Measurements from ENCODE around the gene KPNA5.

The KPNA5 gene

DNA sequence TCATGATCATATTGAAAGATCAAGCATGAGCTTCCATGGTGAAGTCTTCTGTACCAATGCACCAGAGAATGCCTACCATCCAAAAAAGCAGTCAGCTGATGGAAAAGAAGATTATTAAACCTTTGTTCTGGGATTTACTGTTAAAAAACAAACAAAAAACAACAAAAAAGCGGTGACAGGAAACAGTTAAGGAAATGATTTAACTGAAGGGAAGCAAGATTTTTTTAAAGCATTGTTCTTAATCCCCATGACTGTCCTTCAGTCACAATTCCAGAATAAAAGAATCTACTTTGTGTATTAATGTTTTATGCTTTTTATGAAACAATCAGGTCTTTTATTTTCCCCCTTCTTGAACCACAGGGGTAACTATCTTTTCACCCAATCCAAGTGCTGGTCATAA lies 60.6 kb downstream of the KPNA5 start:
- H3K4me3 ChIP-seq (ENCODE audit: low read depth, low read length) = no peak overlapping the region
- TF ChIP-seq CTCF (conservative IDR thresholded peaks at IDR 0.05; ENCODE audit: low read depth, low read length) = no peak
- no peak for DNase-seq (ENCODE audit: low read depth)

GRCh38 chr6:116745176-116745575 lies 64.2 kb downstream of the KPNA5 start:
- no peak for TF ChIP-seq CTCF (conservative IDR thresholded peaks at IDR 0.05; ENCODE audit: low read depth, low read length)
- no peak for DNase-seq (ENCODE audit: low read depth)
- H3K4me3 ChIP-seq (ENCODE audit: low read depth, low read length) = no peak overlapping the region

GRCh38 chr6:116761779-116762178 lies 80.8 kb downstream of the KPNA5 start:
- H3K4me3 ChIP-seq (ENCODE audit: low read depth, low read length) = no peak overlapping the region
- TF ChIP-seq CTCF (conservative IDR thresholded peaks at IDR 0.05; ENCODE audit: low read depth, low read length) = no peak
- DNase-seq (ENCODE audit: low read depth) = no peak

- no peak for DNase-seq (ENCODE audit: low read depth)
- H3K4me3 ChIP-seq (ENCODE audit: low read depth, low read length) = no peak overlapping the region
- no peak for TF ChIP-seq CTCF (conservative IDR thresholded peaks at IDR 0.05; ENCODE audit: low read depth, low read length)
Observed at GRCh38 chr6:116762235-116762634, 81.2 kb downstream of the KPNA5 start.

DNA sequence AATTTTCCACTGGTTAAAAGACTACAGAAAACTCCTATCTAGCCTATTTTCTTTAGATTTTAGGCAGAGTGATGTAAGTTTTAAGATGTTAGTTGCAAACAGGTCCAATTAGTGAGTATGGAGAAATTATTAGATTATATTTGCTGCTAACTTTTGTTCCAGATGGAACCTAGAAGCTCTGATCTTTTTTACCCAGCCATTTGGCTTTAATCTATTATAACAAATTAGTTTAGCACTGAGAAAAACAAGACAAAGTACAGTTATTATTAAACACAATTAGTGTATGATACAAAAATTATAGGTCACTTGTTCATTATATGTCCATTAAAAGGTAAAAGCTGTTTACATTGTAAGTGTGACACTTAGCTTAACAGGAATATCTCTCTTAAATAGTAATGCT lies 82.0 kb downstream of the KPNA5 start:
- TF ChIP-seq CTCF (conservative IDR thresholded peaks at IDR 0.05; ENCODE audit: low read depth, low read length) = no peak
- no peak for DNase-seq (ENCODE audit: low read depth)
- H3K4me3 ChIP-seq (ENCODE audit: low read depth, low read length) = no peak overlapping the region

GRCh38 chr6:116763906-116764628 lies 83.1 kb downstream of the KPNA5 start:
- peak; percentile 3 for DNase-seq (ENCODE audit: low read depth)
- TF ChIP-seq CTCF (conservative IDR thresholded peaks at IDR 0.05; ENCODE audit: low read depth, low read length) = peak; percentile 22
- H3K4me3 ChIP-seq (ENCODE audit: low read depth, low read length) = peak overlapping the region; percentile 64

- TF ChIP-seq CTCF (conservative IDR thresholded peaks at IDR 0.05; ENCODE audit: low read depth, low read length) = no peak
- DNase-seq (ENCODE audit: low read depth) = peak; percentile 15
- peak overlapping the region; percentile 64 for H3K4me3 ChIP-seq (ENCODE audit: low read depth, low read length)
Observed at GRCh38 chr6:116764629-116764960, 83.6 kb downstream of the KPNA5 start.
